ENCODE measurements around the gene LDLRAD3.

Gene LDLRAD3

GRCh38 chr11:36081274-36081945 is 137.5 kb downstream of the LDLRAD3 start:
- no peak for DNase-seq

GRCh38 chr11:36086366-36086765 is 142.5 kb downstream of the LDLRAD3 start:
- DNase-seq: no peak

- peak; percentile 9 for DNase-seq
Observed at GRCh38 chr11:36088266-36088972, 144.6 kb downstream of the LDLRAD3 start.

- DNase-seq: no peak
Observed at GRCh38 chr11:36089920-36090319, 146.1 kb downstream of the LDLRAD3 start.

- no peak for DNase-seq
Observed at GRCh38 chr11:36090356-36091109, 146.7 kb downstream of the LDLRAD3 start.

GRCh38 chr11:36091256-36091811 is 147.5 kb downstream of the LDLRAD3 start:
- DNase-seq: peak; percentile 12

GRCh38 chr11:36092314-36093030 is 148.6 kb downstream of the LDLRAD3 start:
- no peak for DNase-seq

GRCh38 chr11:36093548-36093947 is 149.7 kb downstream of the LDLRAD3 start:
- no peak for DNase-seq

- DNase-seq: no peak
Observed at GRCh38 chr11:36094164-36094563, 150.3 kb downstream of the LDLRAD3 start.

GRCh38 chr11:36095716-36096115 is 151.9 kb downstream of the LDLRAD3 start:
- DNase-seq: no peak

GRCh38 chr11:36097219-36097650 is 153.4 kb downstream of the LDLRAD3 start:
- DNase-seq: no peak

GRCh38 chr11:36098087-36098486 is 154.2 kb downstream of the LDLRAD3 start:
- DNase-seq: no peak

- no peak for DNase-seq
Observed at GRCh38 chr11:36098853-36099375, 155.1 kb downstream of the LDLRAD3 start.

GRCh38 chr11:36101466-36101865 is 157.6 kb downstream of the LDLRAD3 start:
- no peak for DNase-seq

GRCh38 chr11:36102868-36103267 is 159.0 kb downstream of the LDLRAD3 start:
- no peak for DNase-seq

GRCh38 chr11:36103933-36104530 is 160.2 kb downstream of the LDLRAD3 start:
- no peak for DNase-seq

- DNase-seq: no peak
Observed at GRCh38 chr11:36104660-36104992, 160.8 kb downstream of the LDLRAD3 start.

- no peak for DNase-seq
Observed at GRCh38 chr11:36105743-36106581, 162.1 kb downstream of the LDLRAD3 start.

GRCh38 chr11:36107547-36107946 is 163.7 kb downstream of the LDLRAD3 start:
- no peak for DNase-seq

GRCh38 chr11:36108881-36109589 is 165.2 kb downstream of the LDLRAD3 start:
- DNase-seq: no peak

- no peak for DNase-seq
Observed at GRCh38 chr11:36109590-36109849, 165.7 kb downstream of the LDLRAD3 start.
